Caco-2 (cell line): ENCODE data around the gene ALDH1A3. TPM values are rescaled to one million over a fixed set of nuclear protein-coding genes. Genes with fewer than 3 reads are reported as not detected.

Source experiments
- BruUV-seq: library from RNA; stranded (reverse); fragments of 400-500 nt; replicated peaks from 2 replicates; lab custom pipeline; 2021; lab: Mats Ljungman, UMichigan
- CTCF ChIA-PET: fragments of 300-600 bp; sonication (Branson Sonifier 250); formaldehyde crosslinking; loops from one replicate; lab custom pipeline; 2022; ENCODE audit warnings: antibody characterized with exemption; lab: Charles Lee
- POLR2A ChIA-PET: fragments of 300-600 bp; sonication (Branson Sonifier 250); formaldehyde crosslinking; loops from one replicate; lab custom pipeline; 2022; ENCODE audit warnings: antibody characterized with exemption; lab: Charles Lee
- DNase-seq, 2 experiments: peaks; one replicate each; pipeline versions ENCODE4 v3.0.0 to v3.0.0-alpha.2; 2020 to 2022
- H3K27me3 ChIP-seq: replicated peaks from 2 replicates; pipeline ENCODE4 v1.6.0; 2011; ENCODE audit warnings: low read length; ENCODE audit not compliant: control insufficient read depth, insufficient read depth
- H3K36me3 ChIP-seq: 2 replicates; pipeline ENCODE4 v1.5.1; 2011; ENCODE audit warnings: low read length; ENCODE audit not compliant: control insufficient read depth, insufficient read depth
- H3K4me1 ChIP-seq: fragments of 250-450 bp; sonication (Bioruptor Pico); 2 replicates; pipeline ENCODE4 v1.5.1; 2020; ENCODE audit warnings: mild to moderate bottlenecking
- H3K4me3 ChIP-seq: 2 replicates; pipeline ENCODE4 v1.5.1; 2011; ENCODE audit warnings: low read depth, mild to moderate bottlenecking, control low read depth, low read length
- H3K9me3 ChIP-seq: fragments of 250-450 bp; sonication (Bioruptor Pico); 2 replicates; pipeline ENCODE4 v1.5.1; 2020; ENCODE audit warnings: mild to moderate bottlenecking, moderate library complexity
- H3K27ac Mint-ChIP-seq: one replicate; pipeline ENCODE4 v1.8.0; 2022; ENCODE audit warnings: mixed read lengths; ENCODE audit not compliant: unreplicated experiment
- H3K27me3 Mint-ChIP-seq: one replicate; pipeline ENCODE4 v1.8.0; 2022; ENCODE audit warnings: mixed read lengths; ENCODE audit not compliant: insufficient read depth, unreplicated experiment
- H3K36me3 Mint-ChIP-seq: one replicate; pipeline ENCODE4 v1.8.0; 2022; ENCODE audit warnings: mild to moderate bottlenecking, mixed read lengths; ENCODE audit not compliant: insufficient read depth, unreplicated experiment
- H3K4me1 Mint-ChIP-seq: one replicate; pipeline ENCODE4 v1.8.0; 2022; ENCODE audit warnings: low read depth, mixed read lengths; ENCODE audit not compliant: unreplicated experiment
- H3K4me3 Mint-ChIP-seq: one replicate; pipeline ENCODE4 v1.8.0; 2022; ENCODE audit warnings: mild to moderate bottlenecking, moderate library complexity, mixed read lengths; ENCODE audit not compliant: unreplicated experiment
- H3K9me3 Mint-ChIP-seq: one replicate; pipeline ENCODE4 v1.8.0; 2022; ENCODE audit warnings: mixed read lengths; ENCODE audit not compliant: unreplicated experiment
- CTCF ChIP-seq, 2 experiments: fragments of 200-600 bp in 1 of 2; IDR thresholded peaks; 1 replicate in 1 of 2; 2 replicates in 1 of 2; pipeline versions ENCODE4 v1.5.1 to v1.8.0; 2011 to 2022; ENCODE audit warnings: antibody characterized with exemption in 1 of 2, control low read depth in 1 of 2, inconsistent platforms in 1 of 2, low read depth in 1 of 2, low read length in 1 of 2, mild to moderate bottlenecking in 1 of 2, moderate library complexity in 1 of 2; ENCODE audit not compliant: insufficient read depth in 1 of 2, severe bottlenecking in 1 of 2, unreplicated experiment in 1 of 2
- intact Hi-C: fragments of 100-400 bp; cut with micrococcal nuclease; formaldehyde crosslinking; loops from one replicate; pipeline ENCODE4 v1.10.0; 2022; ENCODE audit not compliant: unreplicated experiment
- total RNA-seq: library from RNA; stranded (reverse); gene quantifications from 2 replicates; pipeline ENCODE4 v1.2.3, GENCODE V29; 2022

The ALDH1A3 gene
- total RNA-seq, 1 experiment from 2014 or later = 6.6 TPM

GRCh38 chr15:100951965-100952364 is 72.3 kb downstream of the ALDH1A3 start:
- no peak for TF ChIP-seq CTCF (IDR thresholded peaks at IDR 0.05; ENCODE audit: insufficient read depth in 1 of 2, low read depth in 1 of 2, low read length in 1 of 2, severe bottlenecking in 1 of 2, unreplicated experiment in 1 of 2)
- no peaks in the 10 kb centered on the region for H3K27me3 ChIP-seq
- ChIA-PET POLR2A (no interaction called here), CTCF (no interaction called here)
- peaks cover 6% of the 10 kb centered on the region; the same call in 1 of the 2 replicates for H3K4me1 ChIP-seq
- H3K27ac Mint-ChIP-seq = no peak overlapping the region
- no peaks in the 10 kb centered on the region for H3K9me3 Mint-ChIP-seq
- H3K9me3 ChIP-seq = no peaks in the 10 kb centered on the region
- no peaks in the 10 kb centered on the region for H3K36me3 ChIP-seq
- H3K4me3 ChIP-seq = no peak overlapping the region
- no peak overlapping the region for H3K4me3 Mint-ChIP-seq
- no TSS peak for BruUV-seq
- no peak for DNase-seq
- intact Hi-C loops = no loop called here
- H3K27me3 Mint-ChIP-seq = no peaks in the 10 kb centered on the region
- H3K36me3 Mint-ChIP-seq = no peaks in the 10 kb centered on the region
- peaks cover 16% of the 10 kb centered on the region for H3K4me1 Mint-ChIP-seq

GRCh38 chr15:100952566-100952965 is 72.9 kb downstream of the ALDH1A3 start:
- BruUV-seq = no TSS peak
- Mint-ChIP-seq H3K9me3 (no peaks in the 10 kb centered on the region), H3K36me3 (no peaks in the 10 kb centered on the region), H3K27me3 (no peaks in the 10 kb centered on the region), H3K27ac (no peak overlapping the region), H3K4me1 (peaks cover 13% of the 10 kb centered on the region), H3K4me3 (no peak overlapping the region)
- intact Hi-C loops = no loop called here
- H3K4me3 ChIP-seq = no peak overlapping the region
- H3K27me3 ChIP-seq = no peaks in the 10 kb centered on the region
- CTCF ChIA-PET = no interaction called here
- TF ChIP-seq CTCF (IDR thresholded peaks at IDR 0.05; ENCODE audit: insufficient read depth in 1 of 2, low read depth in 1 of 2, low read length in 1 of 2, severe bottlenecking in 1 of 2, unreplicated experiment in 1 of 2) = no peak
- no peak for DNase-seq
- H3K9me3 ChIP-seq = no peaks in the 10 kb centered on the region
- POLR2A ChIA-PET = no interaction called here
- no peaks in the 10 kb centered on the region for H3K36me3 ChIP-seq
- peaks cover 4% of the 10 kb centered on the region; the same call in 1 of the 2 replicates for H3K4me1 ChIP-seq

- Mint-ChIP-seq H3K36me3 (no peaks in the 10 kb centered on the region), H3K27me3 (no peaks in the 10 kb centered on the region), H3K4me1 (no peaks in the 10 kb centered on the region), H3K9me3 (no peaks in the 10 kb centered on the region), H3K4me3 (no peak overlapping the region), H3K27ac (no peak overlapping the region)
- ChIA-PET CTCF (no interaction called here), POLR2A (no interaction called here)
- BruUV-seq = no TSS peak
- Histone ChIP-seq H3K36me3 (no peaks in the 10 kb centered on the region), H3K4me3 (no peak overlapping the region), H3K4me1 (0 out of 2 replicates have a peak, but pooled peaks cover 3% of the 10 kb centered on the region), H3K27me3 (no peaks in the 10 kb centered on the region), H3K9me3 (no peaks in the 10 kb centered on the region)
- DNase-seq = no peak
- intact Hi-C loops = loop anchor here (5.0 kb wide), 1 partner anchor 49 kb away; no protein-coding TSS in a partner anchor
- no peak for TF ChIP-seq CTCF (IDR thresholded peaks at IDR 0.05; ENCODE audit: insufficient read depth in 1 of 2, low read depth in 1 of 2, low read length in 1 of 2, severe bottlenecking in 1 of 2, unreplicated experiment in 1 of 2)
Measured at GRCh38 chr15:100958326-100959065, 78.9 kb downstream of the ALDH1A3 start.
